Mammary epithelial cell (primary cell): ENCODE data around the gene RAP1B.

Experiments
- CTCF ChIP-seq, 2 donors: IDR thresholded peaks in 1 of 2; conservative IDR thresholded peaks in 1 of 2; 2 replicates each; pipeline ENCODE4 v1.5.1; 2011 to 2012; ENCODE audit warnings: inconsistent platforms in 2 of 2, low read length in 2 of 2, mild to moderate bottlenecking in 2 of 2, control low read depth in 1 of 2, low read depth in 1 of 2; ENCODE audit not compliant: insufficient read depth in 1 of 2; ENCODE audit errors: extremely low read depth in 1 of 2
- EZH2 ChIP-seq: IDR thresholded peaks from 2 replicates; pipeline ENCODE4 v1.6.1; 2012; ENCODE audit warnings: low read length, inconsistent platforms, borderline replicate concordance

- TF ChIP-seq EZH2 (no peak), CTCF (conservative IDR thresholded peaks at IDR 0.05 in 1 of 2, IDR thresholded peaks at IDR 0.05 in 1 of 2; ENCODE audit: extremely low read depth in 1 of 2, insufficient read depth in 1 of 2, low read depth in 1 of 2, low read length in 2 of 2) (no peak)
Measured at GRCh38 chr12:68632486-68632885, 21.8 kb downstream of the RAP1B start.
